Testis (tissue), 2 donors: ENCODE measurements around the gene BEND5.

Source experiments
- POLR2A ChIP-seq: fragments of 450-650 bp; IDR thresholded peaks from one replicate; pipeline ENCODE4 v1.6.1; 2017; ENCODE audit warnings: antibody characterized with exemption, mild to moderate bottlenecking, moderate library complexity
- TF ChIP-seq, protein P1 (sequence below), 3 experiments: fragments of 450-650 bp in 2 of 3; fragments of 200-600 bp in 1 of 3; sonication (generic) in 1 of 3; IDR thresholded peaks; one replicate each; pipeline ENCODE4 v1.5.1; 2016 to 2019; ENCODE audit warnings: antibody characterized with exemption in 3 of 3, mild to moderate bottlenecking in 2 of 3, moderate library complexity in 1 of 3

- TF ChIP-seq, protein P1, sequence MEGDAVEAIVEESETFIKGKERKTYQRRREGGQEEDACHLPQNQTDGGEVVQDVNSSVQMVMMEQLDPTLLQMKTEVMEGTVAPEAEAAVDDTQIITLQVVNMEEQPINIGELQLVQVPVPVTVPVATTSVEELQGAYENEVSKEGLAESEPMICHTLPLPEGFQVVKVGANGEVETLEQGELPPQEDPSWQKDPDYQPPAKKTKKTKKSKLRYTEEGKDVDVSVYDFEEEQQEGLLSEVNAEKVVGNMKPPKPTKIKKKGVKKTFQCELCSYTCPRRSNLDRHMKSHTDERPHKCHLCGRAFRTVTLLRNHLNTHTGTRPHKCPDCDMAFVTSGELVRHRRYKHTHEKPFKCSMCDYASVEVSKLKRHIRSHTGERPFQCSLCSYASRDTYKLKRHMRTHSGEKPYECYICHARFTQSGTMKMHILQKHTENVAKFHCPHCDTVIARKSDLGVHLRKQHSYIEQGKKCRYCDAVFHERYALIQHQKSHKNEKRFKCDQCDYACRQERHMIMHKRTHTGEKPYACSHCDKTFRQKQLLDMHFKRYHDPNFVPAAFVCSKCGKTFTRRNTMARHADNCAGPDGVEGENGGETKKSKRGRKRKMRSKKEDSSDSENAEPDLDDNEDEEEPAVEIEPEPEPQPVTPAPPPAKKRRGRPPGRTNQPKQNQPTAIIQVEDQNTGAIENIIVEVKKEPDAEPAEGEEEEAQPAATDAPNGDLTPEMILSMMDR (IDR thresholded peaks at IDR 0.05), result no peak
- no peak for TF ChIP-seq POLR2A
These were observed 97.8 kb downstream of the BEND5 start for GRCh38 chr1:48678710-48679505.
